IPS-18c (cell line): ENCODE data around the gene HS1BP3.

ENCODE experiments used
- H3K4me3 ChIP-seq: 2 replicates; pipeline ENCODE4 v1.7.0; 2013; ENCODE audit warnings: low read depth, mild to moderate bottlenecking, low read length, moderate library complexity; ENCODE audit not compliant: insufficient read depth
- H3K9me3 ChIP-seq: one replicate; pipeline ENCODE4 v1.6.1; 2013; ENCODE audit warnings: mild to moderate bottlenecking, low read length, moderate library complexity; ENCODE audit not compliant: control insufficient read depth, insufficient read depth

Gene HS1BP3

GRCh38 chr2:20617892-20618467 is 32.9 kb downstream of the HS1BP3 start:
- Histone ChIP-seq H3K4me3 (no peak overlapping the region), H3K9me3 (peaks cover 2% of the 10 kb centered on the region)

- H3K9me3 ChIP-seq, result no peaks in the 10 kb centered on the region
- no peak overlapping the region for H3K4me3 ChIP-seq
Measured at GRCh38 chr2:20617081-20617575, 33.8 kb downstream of the HS1BP3 start.

GRCh38 chr2:20616341-20616871 is 34.5 kb downstream of the HS1BP3 start:
- H3K9me3 ChIP-seq, result no peaks in the 10 kb centered on the region

GRCh38 chr2:20615466-20616241 is 35.2 kb downstream of the HS1BP3 start:
- Histone ChIP-seq H3K9me3 (no peaks in the 10 kb centered on the region), H3K4me3 (no peak overlapping the region)

More at GRCh38 chr2:20616341-20616871, 34.5 kb downstream of the HS1BP3 start:
- no peak overlapping the region for H3K4me3 ChIP-seq

GRCh38 chr2:20615068-20615465 is 35.8 kb downstream of the HS1BP3 start:
- no peaks in the 10 kb centered on the region for H3K9me3 ChIP-seq
- H3K4me3 ChIP-seq, result no peak overlapping the region; the same call in 1 of the 2 replicates

GRCh38 chr2:20614201-20615067 is 36.5 kb downstream of the HS1BP3 start:
- no peak overlapping the region; the same call in 1 of the 2 replicates for H3K4me3 ChIP-seq

GRCh38 chr2:20612925-20613916 is 37.7 kb downstream of the HS1BP3 start:
- H3K9me3 ChIP-seq, result no peaks in the 10 kb centered on the region
- no peak overlapping the region for H3K4me3 ChIP-seq

More at GRCh38 chr2:20614201-20615067, 36.5 kb downstream of the HS1BP3 start:
- no peaks in the 10 kb centered on the region for H3K9me3 ChIP-seq

- H3K9me3 ChIP-seq, result no peaks in the 10 kb centered on the region
- no peak overlapping the region for H3K4me3 ChIP-seq
Measured at GRCh38 chr2:20611844-20612356, 39.0 kb downstream of the HS1BP3 start.

- H3K4me3 ChIP-seq, result no peak overlapping the region
- no peaks in the 10 kb centered on the region for H3K9me3 ChIP-seq
Measured at GRCh38 chr2:20611077-20611843, 39.6 kb downstream of the HS1BP3 start.

- Histone ChIP-seq H3K4me3 (no peak overlapping the region), H3K9me3 (no peaks in the 10 kb centered on the region)
Measured at GRCh38 chr2:20609995-20610357, 40.9 kb downstream of the HS1BP3 start.

- Histone ChIP-seq H3K4me3 (no peak overlapping the region), H3K9me3 (no peaks in the 10 kb centered on the region)
Measured at GRCh38 chr2:20609349-20609994, 41.4 kb downstream of the HS1BP3 start.

- no peaks in the 10 kb centered on the region for H3K9me3 ChIP-seq
- no peak overlapping the region for H3K4me3 ChIP-seq
Measured at GRCh38 chr2:20608666-20609348, 42.1 kb downstream of the HS1BP3 start.

GRCh38 chr2:20607446-20607845 is 43.5 kb downstream of the HS1BP3 start:
- Histone ChIP-seq H3K4me3 (no peak overlapping the region), H3K9me3 (no peaks in the 10 kb centered on the region)

GRCh38 chr2:20606198-20606597 is 44.7 kb downstream of the HS1BP3 start:
- no peaks in the 10 kb centered on the region for H3K9me3 ChIP-seq
- H3K4me3 ChIP-seq, result no peak overlapping the region

- Histone ChIP-seq H3K4me3 (no peak overlapping the region), H3K9me3 (no peaks in the 10 kb centered on the region)
Measured at GRCh38 chr2:20604951-20605381, 45.9 kb downstream of the HS1BP3 start.
